Measurements from ENCODE around the gene SMURF1.

The SMURF1 gene

DNA sequence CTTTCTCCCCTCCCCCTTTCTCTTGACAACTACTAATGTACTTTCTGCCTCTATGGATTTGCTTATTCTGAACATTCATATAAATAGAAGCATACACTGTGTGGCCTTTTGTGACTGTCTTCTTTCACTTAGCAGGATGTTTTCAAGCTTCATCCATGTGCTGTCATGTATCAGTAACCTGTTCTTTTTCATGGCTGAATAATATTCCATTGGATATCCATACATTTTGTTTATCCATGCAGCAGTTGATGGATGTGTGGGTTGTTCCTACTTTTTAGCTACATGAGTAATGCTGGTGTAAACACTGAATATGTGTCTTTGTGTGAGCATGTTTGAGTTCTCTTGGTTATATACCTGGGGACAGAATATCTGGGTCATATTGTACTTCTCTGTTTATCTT, 158.0 kb downstream of the SMURF1 start:
- DNase-seq (ENCODE audit: low read depth), result no peak

DNA sequence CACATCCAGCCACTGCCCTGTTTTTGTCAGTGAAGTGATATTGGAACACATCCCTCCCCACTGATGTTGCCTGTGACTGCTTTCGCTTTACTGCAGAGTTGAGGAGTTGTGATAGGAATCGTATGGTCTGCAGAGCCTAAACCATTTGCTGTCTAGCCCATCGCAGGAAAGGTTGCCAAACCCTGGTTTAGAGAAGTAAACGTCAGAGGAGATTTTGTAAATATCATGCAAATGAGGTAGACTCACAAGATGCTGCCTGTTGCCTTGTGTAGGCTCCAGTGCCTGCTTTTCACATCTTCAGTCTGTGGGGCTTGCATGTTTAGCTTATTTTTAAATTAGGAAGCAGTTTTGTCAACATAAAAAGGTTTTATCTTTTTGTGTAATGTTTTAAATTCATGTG, 158.5 kb downstream of the SMURF1 start:
- no peak for DNase-seq (ENCODE audit: low read depth)

DNA sequence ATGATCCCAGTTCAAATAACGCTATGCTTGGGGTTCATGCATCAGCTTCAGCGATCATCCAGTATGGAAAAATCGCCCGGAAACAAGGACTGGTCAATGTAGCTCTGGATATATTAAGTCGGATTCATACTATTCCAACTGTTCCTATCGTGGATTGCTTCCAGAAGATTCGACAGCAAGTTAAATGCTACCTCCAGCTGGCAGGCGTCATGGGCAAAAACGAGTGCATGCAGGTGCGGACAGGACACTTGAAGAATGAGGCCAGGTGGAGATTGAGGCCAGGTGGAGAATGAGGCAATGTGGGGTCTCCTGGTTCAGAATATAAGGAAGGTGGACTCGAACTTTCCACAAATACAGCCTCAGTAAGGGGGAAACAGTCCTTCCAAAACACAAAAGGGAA, 159.8 kb downstream of the SMURF1 start:
- DNase-seq (ENCODE audit: low read depth), result no peak

- DNase-seq (ENCODE audit: low read depth), result no peak
Observed at GRCh38 chr7:98982686-98983085, 161.2 kb downstream of the SMURF1 start.

DNA sequence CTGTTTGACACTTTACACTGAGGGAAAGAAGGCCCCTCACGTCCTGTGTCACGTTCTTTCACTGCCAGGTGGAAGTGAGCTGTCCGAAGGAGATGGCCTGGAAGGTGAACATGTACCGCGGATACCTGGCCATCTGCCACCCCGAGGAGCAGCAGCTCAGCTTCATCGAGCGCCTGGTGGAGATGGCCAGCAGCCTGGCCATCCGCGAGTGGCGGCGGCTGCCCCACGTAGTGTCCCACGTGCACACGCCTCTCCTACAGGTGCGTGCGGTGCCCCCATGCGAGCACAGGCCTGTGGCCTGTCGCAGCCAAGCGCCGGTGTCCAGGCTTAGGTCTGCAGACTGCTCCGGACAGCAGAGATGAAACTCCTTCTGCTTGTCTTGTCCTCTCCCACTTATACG, 162.2 kb downstream of the SMURF1 start:
- no peak for DNase-seq (ENCODE audit: low read depth)

GRCh38 chr7:98978672-98979071, 165.2 kb downstream of the SMURF1 start:
- DNase-seq (ENCODE audit: low read depth), result no peak

All from stimulated activated CD4-positive, alpha-beta T cell treated with anti-CD3 and anti-CD28 coated beads, Interleukin-2, amount 100 ng/mL, for 4 hours (primary cell).